Measurements from ENCODE around the gene BLOC1S6.
"Not testable (repeated sequence)": the region's sequence is repeated elsewhere in the genome, so short reads cannot be mapped to it uniquely, and the experiment has no call there.

Gene BLOC1S6

DNA sequence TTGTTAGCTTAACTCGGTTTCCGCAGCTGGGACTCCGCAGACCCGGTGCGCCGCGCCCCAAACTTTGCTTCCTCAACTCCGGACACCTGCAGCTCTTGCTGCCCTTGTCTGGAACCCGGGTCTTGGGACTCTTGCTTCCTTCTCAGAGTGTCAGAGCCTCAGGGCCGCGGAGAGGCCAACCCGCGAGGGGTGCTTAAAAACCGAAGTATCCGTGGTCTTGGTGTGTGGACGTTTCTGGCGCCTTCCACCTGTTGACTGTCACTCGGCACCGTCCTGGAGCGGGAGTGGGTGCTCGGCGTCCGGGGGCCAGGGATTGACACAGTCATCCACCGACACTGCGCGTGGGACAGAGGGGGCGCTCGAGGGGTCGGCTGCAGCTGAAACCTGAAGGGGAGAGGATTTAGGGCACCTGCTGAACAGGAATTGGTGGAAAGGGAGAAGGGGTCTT lies 48.0 kb downstream of the BLOC1S6 start:
- peak; percentile 25 for DNase-seq (ENCODE audit: low read depth, low spot score)
- H3K4me3 ChIP-seq (ENCODE audit: low read length): peak overlapping the region; percentile 75

DNA sequence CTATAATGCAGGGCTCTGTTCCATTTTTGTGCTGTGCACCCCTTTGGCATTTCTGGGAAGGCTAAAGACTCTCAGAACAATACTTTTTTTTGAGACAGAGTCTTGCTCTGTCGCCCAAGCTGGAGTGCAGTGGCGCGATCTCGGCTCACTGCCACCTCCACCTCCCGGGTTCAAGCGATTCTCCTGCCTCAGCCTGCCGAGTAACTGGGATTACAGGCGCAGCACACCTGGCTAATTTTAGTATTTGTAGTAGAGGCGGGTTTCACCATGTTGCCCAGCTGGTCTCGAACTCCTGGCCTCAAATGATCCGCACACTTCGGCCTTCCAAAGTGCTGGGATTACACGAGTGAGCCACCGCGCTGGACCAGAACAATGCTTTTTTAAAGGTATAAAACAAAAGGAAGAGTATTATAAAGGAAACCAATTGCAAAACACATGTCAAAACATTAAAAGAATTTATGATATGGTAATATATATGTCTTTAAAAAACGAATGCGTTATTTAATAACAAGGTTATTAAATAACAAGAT lies 48.6 kb downstream of the BLOC1S6 start:
- peak overlapping the region; percentile 75 for H3K4me3 ChIP-seq (ENCODE audit: low read length)
- DNase-seq (ENCODE audit: low read depth, low spot score): no peak

DNA sequence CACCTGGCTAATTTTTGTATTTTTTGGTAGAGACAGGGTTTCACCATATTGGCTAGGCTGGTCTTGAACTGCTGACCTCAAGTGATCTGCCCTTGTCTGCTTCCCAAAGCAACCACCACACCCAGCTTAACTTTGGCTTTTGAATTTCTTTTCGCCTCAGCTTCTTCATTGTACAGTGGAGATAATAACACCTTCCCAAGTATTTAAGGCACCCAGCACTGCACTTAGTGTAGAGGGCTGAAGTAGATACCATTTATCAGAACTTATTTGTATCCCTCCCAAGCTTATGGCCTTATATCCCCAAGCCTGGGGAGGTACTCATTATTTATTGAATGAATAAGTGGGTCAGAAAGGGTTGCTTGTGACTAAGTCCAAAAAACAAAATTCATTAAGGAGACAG lies 50.0 kb downstream of the BLOC1S6 start:
- H3K4me3 ChIP-seq (ENCODE audit: low read length): no peak overlapping the region; the same call in 1 of the 2 replicates
- DNase-seq (ENCODE audit: low read depth, low spot score): peak; percentile 7

DNA sequence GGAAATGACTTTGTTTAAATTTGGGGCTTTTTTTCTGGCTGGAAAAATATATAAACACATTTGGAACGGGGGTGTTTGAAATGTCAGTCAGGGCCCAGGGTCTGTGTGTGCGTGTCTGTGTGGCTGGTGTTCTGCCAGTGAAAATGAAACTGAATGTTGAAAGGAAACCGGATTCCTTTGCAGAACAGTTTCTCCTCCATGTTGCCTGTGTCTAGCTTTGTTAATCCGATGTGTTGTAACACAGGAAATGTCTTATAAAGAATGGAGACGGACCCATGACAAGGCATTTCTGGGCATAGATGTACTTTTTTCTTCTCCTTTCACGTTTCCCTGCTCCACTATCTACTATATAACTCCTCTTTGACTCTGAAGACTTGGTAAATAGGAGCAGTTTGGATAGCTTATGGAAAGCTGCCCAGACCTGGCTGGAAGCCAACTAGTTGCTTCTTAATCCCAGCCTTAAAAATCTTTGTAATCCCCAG lies 50.4 kb downstream of the BLOC1S6 start:
- peak; percentile 85 for DNase-seq (ENCODE audit: low read depth, low spot score)
- H3K4me3 ChIP-seq (ENCODE audit: low read length): peak overlapping the region; percentile 29

DNA sequence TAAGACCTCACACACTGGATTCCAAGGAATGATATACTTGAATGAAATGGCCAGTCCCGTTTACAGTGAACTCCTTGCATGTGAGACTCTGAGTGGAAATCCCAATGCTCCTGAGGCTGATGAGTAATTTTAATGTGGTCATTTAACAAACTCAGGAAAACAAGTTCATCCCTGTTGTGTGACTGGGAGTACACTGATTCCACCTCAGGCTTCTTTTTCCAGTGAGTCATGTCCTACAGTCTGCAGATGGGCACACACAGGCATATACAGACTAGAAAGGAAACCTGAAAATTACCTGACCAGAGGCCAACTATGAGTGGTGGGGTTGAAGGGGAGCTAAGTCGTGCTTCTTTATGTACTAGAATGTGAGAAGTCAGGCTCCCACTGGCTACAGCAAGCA lies 53.4 kb downstream of the BLOC1S6 start:
- DNase-seq (ENCODE audit: low read depth, low spot score): no peak
- no peak overlapping the region for H3K4me3 ChIP-seq (ENCODE audit: low read length)

DNA sequence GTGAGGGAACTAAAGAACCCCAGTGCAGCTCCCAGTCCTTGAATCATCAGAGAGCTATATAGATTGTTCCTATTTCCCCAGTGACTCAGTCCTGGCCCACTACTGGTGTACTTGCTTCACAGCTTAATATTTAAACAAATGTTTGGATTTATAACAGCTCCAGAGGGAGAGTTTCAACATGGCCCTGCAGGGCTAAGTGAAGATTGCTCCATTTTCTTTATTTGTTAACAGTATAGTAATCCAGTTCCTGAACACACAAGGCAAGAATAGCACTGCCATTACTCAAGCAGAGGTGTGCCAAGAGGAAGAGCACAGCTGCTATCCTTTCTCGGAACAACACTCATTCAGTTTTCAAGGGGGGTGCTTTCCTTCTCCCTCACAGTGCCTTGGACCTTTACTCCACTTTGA lies 54.2 kb downstream of the BLOC1S6 start:
- no peak for DNase-seq (ENCODE audit: low read depth, low spot score)
- H3K4me3 ChIP-seq (ENCODE audit: low read length): no peak overlapping the region

DNA sequence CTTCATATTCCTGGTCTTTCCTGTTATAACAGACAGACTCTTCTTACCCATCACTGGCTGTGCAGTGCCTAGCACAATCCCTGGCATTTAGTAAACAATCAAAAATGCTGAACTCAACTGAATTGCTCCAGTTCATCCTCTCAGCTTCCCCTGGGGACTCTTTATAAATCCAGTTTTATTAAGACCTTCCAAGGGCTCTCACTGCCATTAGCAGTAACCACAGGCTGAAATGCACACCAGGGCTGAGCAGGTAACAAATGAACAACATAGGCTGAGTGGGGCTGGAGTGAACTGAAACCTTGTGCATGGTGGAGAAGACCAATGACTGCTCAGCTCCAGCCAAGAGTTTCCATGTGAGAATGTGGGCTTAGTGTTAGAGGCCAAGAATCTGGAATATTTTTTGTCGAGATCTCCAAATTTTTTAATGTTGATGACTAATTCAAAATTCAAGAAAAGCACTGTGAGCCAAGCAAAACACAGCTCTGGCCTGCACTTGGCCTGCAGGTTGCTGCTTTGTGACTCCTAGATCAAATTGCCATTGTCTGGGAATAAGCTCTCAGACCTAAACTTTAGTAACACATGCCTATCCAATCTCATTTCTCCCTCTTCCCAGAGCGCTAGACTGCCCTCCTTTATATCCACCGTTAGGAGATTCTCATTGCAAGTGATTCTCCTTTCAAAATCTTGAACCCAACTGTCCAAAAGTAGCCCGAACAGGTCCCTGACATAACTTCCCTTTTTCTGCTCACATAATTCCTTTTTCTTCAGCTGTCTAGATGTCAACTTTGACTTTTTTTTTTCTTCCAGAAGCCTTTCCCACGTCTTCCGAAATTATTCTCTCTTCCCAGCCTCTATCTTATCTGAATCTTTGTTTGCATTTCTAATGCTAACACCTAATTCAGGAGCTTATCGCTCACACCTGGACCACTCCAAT lies 55.1 kb downstream of the BLOC1S6 start:
- no peak overlapping the region for H3K4me3 ChIP-seq (ENCODE audit: low read length)
- no peak for DNase-seq (ENCODE audit: low read depth, low spot score)

DNA sequence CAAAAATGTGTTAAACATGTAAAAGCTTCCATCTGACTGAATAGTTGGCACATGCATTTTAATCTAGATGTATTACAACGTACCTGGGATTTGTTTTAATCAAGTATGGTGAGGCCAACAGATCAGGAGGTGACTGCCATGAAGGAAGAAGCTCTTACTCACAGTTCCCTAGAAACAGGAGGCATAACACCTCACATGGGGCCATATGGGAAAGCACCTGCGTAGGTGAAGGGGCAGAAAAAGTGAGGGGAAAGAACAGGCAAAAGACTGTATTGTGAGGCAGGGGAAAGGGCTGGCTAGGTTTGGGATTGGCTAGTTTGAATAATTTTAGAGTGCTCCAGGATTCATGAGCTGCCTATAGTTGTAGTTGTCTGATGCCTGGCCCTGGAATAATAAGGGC lies 57.3 kb downstream of the BLOC1S6 start:
- H3K4me3 ChIP-seq (ENCODE audit: low read length): no peak overlapping the region
- no peak for DNase-seq (ENCODE audit: low read depth, low spot score)

DNA sequence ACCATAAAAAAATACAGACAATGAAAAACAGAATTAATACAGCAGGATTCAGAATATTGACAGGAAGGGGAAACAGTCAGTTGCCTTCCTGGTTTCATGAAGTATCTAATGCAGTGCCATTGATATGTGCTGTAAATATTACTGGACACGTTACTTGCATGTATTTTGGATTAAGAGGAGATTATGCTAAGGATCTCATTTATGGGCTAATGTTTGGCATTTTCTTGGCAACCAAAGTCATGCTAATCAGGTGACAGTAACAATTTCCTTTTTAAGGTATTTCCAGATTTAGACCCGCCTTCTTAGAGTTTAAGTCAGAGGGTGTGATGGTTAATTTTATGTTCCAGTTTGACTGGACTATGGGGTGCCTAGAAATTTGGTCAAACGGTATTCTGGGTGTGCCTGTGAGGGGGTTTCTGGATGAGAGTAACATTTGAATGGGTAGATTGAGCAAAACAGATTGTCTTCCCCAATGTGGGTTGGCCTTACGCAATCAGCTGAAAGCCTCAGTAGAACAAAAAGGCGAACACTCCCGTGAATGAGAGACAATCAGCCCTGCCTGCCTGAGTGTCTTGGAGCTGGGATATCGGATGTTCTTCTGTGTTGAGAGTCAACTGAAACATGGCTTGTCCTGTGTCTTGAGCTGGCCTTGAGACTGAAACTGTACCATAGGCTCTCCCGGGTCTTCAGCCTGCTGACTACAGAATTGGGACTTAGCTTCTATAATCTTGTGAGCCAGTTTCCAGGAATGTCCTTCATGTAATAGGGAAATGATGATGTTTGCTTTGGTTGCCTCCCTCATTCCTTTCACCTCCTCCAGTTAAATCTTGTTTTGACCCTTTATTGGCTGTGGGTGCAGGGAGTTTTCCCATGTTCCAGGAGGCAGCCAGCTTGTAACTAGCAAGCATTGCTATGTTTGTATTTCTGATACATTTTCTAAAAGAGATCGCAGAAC lies 58.1 kb downstream of the BLOC1S6 start:
- DNase-seq (ENCODE audit: low read depth, low spot score): no peak
- H3K4me3 ChIP-seq (ENCODE audit: low read length): no peak overlapping the region

DNA sequence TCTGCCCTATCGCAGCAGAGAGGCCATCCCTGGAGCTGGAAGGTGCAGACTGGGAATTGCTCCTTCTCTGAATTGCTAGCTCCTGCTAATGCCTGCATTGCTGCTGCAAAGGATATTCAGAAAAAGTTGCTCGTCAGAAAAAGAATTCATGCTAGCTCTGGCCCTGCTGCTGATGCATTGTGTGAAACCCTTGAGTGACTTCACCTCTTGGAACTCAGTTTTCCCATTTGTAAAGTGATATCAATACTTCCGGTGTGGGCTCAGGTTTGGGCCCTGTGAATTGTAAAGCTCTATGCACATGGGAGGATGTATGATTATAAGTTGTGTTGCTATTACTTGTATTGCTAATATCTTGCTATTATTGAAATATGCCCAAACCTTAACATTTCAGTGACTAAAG lies 59.0 kb downstream of the BLOC1S6 start:
- no peak for DNase-seq (ENCODE audit: low read depth, low spot score)

DNA sequence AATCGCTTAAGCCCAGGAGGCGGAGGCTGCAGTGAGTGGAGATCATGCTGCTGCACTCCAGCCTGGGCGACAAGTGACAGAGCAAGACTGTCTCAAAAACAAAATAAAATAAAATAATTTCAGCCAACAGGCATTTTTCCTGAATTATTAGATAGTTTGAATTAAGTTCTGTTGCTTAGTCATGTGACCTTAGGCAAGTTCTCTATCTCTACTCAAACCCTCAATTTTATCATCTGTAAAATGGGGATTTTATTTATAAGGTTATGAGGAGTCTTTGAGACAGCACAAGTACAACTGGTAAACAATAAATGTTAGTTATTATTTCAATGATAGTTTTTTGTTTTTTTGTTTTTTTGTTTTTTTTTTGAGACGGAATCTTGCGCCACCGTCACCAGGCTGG lies 60.6 kb downstream of the BLOC1S6 start:
- no peak overlapping the region for H3K4me3 ChIP-seq (ENCODE audit: low read length)
- no peak for DNase-seq (ENCODE audit: low read depth, low spot score)

More for the DNA sequence above, 59.0 kb downstream of the BLOC1S6 start:
- no peak overlapping the region for H3K4me3 ChIP-seq (ENCODE audit: low read length)

DNA sequence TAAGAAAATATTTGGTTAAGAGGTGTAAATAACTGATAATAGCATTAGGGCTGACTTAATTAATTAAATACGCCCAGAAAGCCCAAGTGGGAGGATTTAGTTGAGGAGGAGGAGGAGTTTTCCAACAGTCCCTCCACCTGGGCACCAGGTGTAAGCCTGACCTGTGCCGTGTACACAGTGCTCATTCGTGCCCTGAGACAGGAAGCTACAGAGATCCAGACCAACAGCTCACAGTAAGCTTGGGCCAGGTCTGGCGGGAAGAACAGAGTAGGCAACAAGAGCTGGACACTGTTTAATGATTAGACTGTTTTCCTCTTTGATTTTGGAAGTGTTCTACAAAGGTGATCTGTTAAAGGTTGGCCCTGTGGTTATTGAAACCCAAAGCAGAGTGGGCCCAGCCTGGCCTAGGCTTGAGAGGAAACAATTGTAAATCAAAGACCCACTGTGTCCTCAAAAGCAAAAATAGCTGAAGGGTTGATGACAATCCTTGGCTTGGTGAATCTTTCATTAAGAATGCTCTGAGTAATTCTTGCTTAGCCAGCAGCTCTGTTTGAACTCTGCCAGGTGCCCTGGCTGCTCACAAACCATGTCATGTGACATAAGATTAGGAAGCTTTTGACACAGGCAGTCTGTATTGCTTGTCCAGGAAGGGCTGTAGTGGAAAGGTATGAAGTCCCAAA lies 61.5 kb downstream of the BLOC1S6 start:
- DNase-seq (ENCODE audit: low read depth, low spot score): no peak
- H3K4me3 ChIP-seq (ENCODE audit: low read length): no peak overlapping the region

DNA sequence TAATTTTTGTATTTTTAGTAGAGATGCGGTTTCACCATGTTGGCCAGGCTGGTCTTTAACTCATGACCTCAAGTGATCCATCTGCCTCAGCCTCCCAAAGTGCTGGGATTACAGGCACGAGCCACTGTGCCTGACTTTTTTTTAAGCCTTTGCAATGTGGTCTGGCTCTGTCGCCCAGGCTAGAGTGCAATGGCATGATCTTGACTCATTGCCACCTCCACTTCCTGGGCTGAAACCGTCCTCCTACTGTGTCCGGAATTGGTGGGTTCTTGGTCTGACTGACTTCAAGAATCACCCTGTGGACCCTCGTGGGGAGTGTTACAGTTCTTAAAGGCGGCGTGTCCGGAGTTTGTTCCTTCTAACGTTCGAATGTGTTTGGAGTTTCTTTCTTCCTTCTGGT lies 62.8 kb downstream of the BLOC1S6 start:
- not testable (repeated sequence) for DNase-seq (ENCODE audit: low read depth, low spot score); H3K4me3 ChIP-seq (ENCODE audit: low read length)

DNA sequence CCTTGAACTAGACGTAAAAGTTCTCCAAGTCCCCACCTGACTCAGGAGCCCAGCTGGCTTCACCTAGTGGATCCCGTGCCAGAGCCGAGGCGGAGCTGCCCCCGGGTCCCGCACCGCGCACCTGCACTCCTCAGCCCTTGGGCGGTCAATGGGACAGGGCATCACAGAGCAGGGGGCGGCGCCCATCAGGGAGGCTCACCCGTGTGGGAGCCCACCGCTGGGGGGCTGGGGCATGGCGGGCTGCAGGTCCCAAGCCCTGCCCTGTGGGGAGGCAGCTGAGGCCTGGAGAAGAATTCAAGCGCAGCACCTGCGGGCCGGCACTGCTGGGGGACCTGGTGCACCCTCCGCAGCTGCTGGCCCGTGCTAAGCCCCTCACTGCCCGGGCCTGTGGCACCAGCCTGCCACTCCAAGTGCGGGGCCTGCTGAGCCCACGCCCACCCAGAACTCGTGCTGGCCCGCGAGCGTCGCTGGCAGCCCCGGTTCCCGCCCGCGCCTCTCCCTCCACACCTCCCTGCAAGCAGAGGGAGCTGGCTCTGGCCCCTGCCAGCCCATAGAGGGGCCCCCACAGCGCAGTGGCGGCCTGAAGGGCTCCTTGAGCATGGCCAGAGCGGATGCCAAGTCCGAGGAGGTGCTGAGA lies 63.8 kb downstream of the BLOC1S6 start:
- H3K4me3 ChIP-seq (ENCODE audit: low read length): no peak overlapping the region
- no peak for DNase-seq (ENCODE audit: low read depth, low spot score)

DNA sequence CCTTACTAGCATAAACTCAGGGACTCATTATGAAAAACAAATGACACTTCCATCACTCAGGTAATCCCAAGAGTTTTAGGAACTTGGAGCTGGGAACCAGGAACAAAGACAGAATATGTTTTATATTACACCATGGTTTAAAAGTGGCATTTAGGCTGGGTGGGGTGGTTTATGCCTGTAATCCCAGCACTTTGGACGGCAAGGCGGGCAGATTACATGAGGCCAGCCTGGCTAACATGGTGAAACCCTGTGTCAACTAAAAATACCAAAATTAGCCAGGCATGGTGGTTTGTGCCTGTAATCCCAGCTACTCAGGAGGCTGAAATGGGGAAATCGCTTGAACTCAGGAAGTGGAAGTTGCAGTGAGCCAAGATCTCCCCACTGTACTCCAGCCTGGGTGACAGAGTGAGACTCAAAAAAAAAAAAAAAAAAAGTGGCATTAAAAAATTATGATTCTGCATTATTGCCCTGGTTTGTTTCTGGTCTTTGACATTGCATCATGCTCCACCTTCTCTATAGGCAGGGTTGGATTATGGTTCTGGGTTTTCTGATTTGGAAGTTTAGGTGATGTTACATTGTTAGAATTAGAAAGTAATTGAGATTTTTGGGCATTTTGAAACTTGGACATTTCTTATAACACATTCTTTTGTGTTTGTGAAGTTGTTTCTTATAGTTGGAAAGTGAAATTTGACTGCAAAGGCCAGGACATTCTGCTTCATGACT lies 66.7 kb downstream of the BLOC1S6 start:
- DNase-seq (ENCODE audit: low read depth, low spot score): no peak
- no peak overlapping the region for H3K4me3 ChIP-seq (ENCODE audit: low read length)

DNA sequence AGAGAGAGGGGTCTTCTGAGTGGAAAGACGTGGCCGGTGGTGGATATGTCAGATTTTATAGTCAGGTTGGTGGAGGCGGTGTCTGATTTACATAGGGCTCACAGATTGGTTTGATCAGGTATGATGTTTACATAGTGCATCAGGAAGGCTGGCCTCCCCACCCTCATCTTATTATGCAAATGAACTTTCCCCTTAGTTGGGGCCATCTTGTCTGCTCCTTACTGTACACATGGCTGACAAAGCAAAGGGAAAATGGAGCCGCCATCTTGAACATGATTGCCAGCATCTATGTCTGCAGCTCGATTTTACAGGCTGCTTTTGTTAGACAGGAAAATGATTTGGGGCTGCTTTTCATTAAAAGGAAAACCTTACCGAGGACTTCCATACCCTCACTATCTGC lies 67.6 kb downstream of the BLOC1S6 start:
- no peak for DNase-seq (ENCODE audit: low read depth, low spot score)

DNA sequence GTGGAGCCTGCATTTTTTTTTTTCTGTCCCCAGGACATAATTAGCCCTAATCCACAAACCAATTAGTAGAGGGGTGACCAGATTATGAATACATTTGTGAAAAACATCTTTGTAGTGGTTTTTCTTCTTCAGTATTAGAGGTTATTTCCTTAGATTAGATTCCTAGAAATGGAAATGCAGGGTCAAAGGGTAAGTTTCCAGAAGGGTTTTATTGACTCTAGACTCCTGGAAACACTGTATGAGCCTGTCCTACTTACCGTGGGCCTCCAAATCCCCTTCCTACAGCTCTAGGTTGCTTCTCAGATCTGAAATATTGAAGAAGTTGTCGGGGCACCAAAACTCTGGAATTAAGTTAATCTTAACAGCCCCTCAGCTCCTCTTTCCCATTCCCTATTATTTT lies 70.1 kb downstream of the BLOC1S6 start:
- DNase-seq (ENCODE audit: low read depth, low spot score): no peak
- no peak overlapping the region for H3K4me3 ChIP-seq (ENCODE audit: low read length)

More for the DNA sequence above, 67.6 kb downstream of the BLOC1S6 start:
- H3K4me3 ChIP-seq (ENCODE audit: low read length): no peak overlapping the region
